HL-60/S4 treated with retinoic acid at 250 ng/mL for 4 days and 3 days (cell line): ENCODE data around the gene GSTA4.
"Not testable (repeated sequence)": the region's sequence is repeated elsewhere in the genome, so short reads cannot be mapped to it uniquely, and the experiment has no call there.

Source experiments
- in situ Hi-C: fragments of 300-500 bp; cut with MboI; formaldehyde crosslinking; loops from 2 replicates; pipeline ENCODE4 v1.7.0; 2022; ENCODE audit warnings: low sequenced_read_pairs

GSTA4 gene

GRCh38 chr6:52995089-52995912 lies at the start of gene GSTA4:
GSTA4 (minus strand) TSS chr6:52995284; CDS start chr6:52994243, 1,041 bp downstream.
- in situ Hi-C loops, result not testable (repeated sequence)

- in situ Hi-C loops, result no loop called here
Observed at GRCh38 chr6:53044572-53044971, 49.5 kb upstream of the GSTA4 start.

GRCh38 chr6:53044071-53044470 lies 49.0 kb upstream of the GSTA4 start:
- in situ Hi-C loops, result no loop called here

- in situ Hi-C loops, result no loop called here
Observed at GRCh38 chr6:53043581-53043980, 48.5 kb upstream of the GSTA4 start.

- in situ Hi-C loops, result no loop called here
Observed at GRCh38 chr6:53042112-53042511, 47.0 kb upstream of the GSTA4 start.

GRCh38 chr6:53041356-53041755 lies 46.3 kb upstream of the GSTA4 start:
- in situ Hi-C loops, result no loop called here

GRCh38 chr6:53038596-53038995 lies 43.5 kb upstream of the GSTA4 start:
- in situ Hi-C loops, result no loop called here

GRCh38 chr6:53038141-53038540 lies 43.1 kb upstream of the GSTA4 start:
- in situ Hi-C loops, result no loop called here

GRCh38 chr6:53035549-53036213 lies 40.6 kb upstream of the GSTA4 start:
- in situ Hi-C loops, result no loop called here

- in situ Hi-C loops, result no loop called here
Observed at GRCh38 chr6:53033764-53034163, 38.7 kb upstream of the GSTA4 start.

GRCh38 chr6:53032849-53033248 lies 37.8 kb upstream of the GSTA4 start:
- in situ Hi-C loops, result no loop called here

GRCh38 chr6:53031281-53031680 lies 36.2 kb upstream of the GSTA4 start:
- in situ Hi-C loops, result no loop called here

- in situ Hi-C loops, result no loop called here
Observed at GRCh38 chr6:53029761-53030160, 34.7 kb upstream of the GSTA4 start.

GRCh38 chr6:53029257-53029656 lies 34.2 kb upstream of the GSTA4 start:
- in situ Hi-C loops, result no loop called here

GRCh38 chr6:53028467-53028866 lies 33.4 kb upstream of the GSTA4 start:
- in situ Hi-C loops, result no loop called here

- in situ Hi-C loops, result no loop called here
Observed at GRCh38 chr6:53027131-53027718, 32.1 kb upstream of the GSTA4 start.

- in situ Hi-C loops, result no loop called here
Observed at GRCh38 chr6:53026526-53026925, 31.4 kb upstream of the GSTA4 start.

- in situ Hi-C loops, result no loop called here
Observed at GRCh38 chr6:53023323-53023722, 28.2 kb upstream of the GSTA4 start.

- in situ Hi-C loops, result no loop called here
Observed at GRCh38 chr6:53020005-53020744, 25.1 kb upstream of the GSTA4 start.

GRCh38 chr6:53018446-53018845 lies 23.4 kb upstream of the GSTA4 start:
- in situ Hi-C loops, result no loop called here

GRCh38 chr6:53015486-53015885 lies 20.4 kb upstream of the GSTA4 start:
- in situ Hi-C loops, result no loop called here
